K562 (cell line): ENCODE results near the gene PIEZO2. TPM values are rescaled to one million over a fixed set of nuclear protein-coding genes. Genes with fewer than 3 reads are reported as not detected.

Experiments
- ATAC-seq: fragments of 200-7000 bp; cut with Tn5 transposase; 3 replicates; pipeline ENCODE4 v1.9.1; 2020; ENCODE audit warnings: moderate library complexity
- BruUV-seq: library from RNA; stranded (reverse); fragments of 400-500 nt; replicated peaks from 2 replicates; lab custom pipeline; 2021; lab: Mats Ljungman, UMichigan
- CTCF ChIA-PET: fragments of 300-600 bp; formaldehyde crosslinking; extraction: SDS; loops from one replicate; lab custom pipeline; 2021; ENCODE audit warnings: low intra/inter-chr PET ratio; lab: Yijun Ruan, JAX
- POLR2A ChIA-PET: fragments of 300-600, 350-650 bp; sonication (Branson Sonifier 250); formaldehyde crosslinking; extraction: SDS; loops from one replicate; lab custom pipeline; 2021; ENCODE audit warnings: antibody characterized with exemption, inconsistent platforms; lab: Yijun Ruan, JAX
- DNase-seq, 4 experiments: peaks; one replicate each; pipeline versions ENCODE4 v3.0.0 to v3.0.0-alpha.2; 2011 to 2018; ENCODE audit warnings: low spot score in 3 of 4, mixed read lengths in 3 of 4; ENCODE audit errors: extremely low read depth in 1 of 4
- FAIRE-seq: peaks from 2 replicates; lab custom pipeline; 2011; peaks lifted over from hg19 to GRCh38; lab: Jason Lieb, UNC
- H2AFZ ChIP-seq: 2 replicates; pipeline ENCODE4 v1.6.0; 2011; ENCODE audit warnings: low read depth, low read length, control low read depth, inconsistent platforms
- H3K27ac ChIP-seq: fragments of 200-600 bp; 3 replicates; pipeline ENCODE4 v1.8.0; 2011; ENCODE audit warnings: low read depth, mild to moderate bottlenecking, control low read depth, inconsistent platforms, low read length, moderate library complexity, mixed read lengths; ENCODE audit errors: extremely low read depth
- H3K27me3 ChIP-seq, 2 experiments: fragments of 300-600 bp in 1 of 2; 2 replicates in 1 of 2; 3 replicates in 1 of 2; pipeline versions ENCODE4 v1.6.0 to v1.8.0; 2011; ENCODE audit warnings: inconsistent platforms in 2 of 2, low read length in 2 of 2, mild to moderate bottlenecking in 1 of 2, mixed read lengths in 1 of 2, moderate library complexity in 1 of 2; ENCODE audit not compliant: control insufficient read depth in 2 of 2, insufficient read depth in 2 of 2
- H3K36me3 ChIP-seq: fragments of 300-600 bp; 3 replicates; pipeline ENCODE4 v1.8.0; 2011; ENCODE audit warnings: mild to moderate bottlenecking, low read length, inconsistent platforms; ENCODE audit not compliant: control insufficient read depth, insufficient read depth
- H3K4me1 ChIP-seq, 2 experiments: fragments of 200-600 bp in 1 of 2; replicated peaks in 1 of 2; 2 replicates in 1 of 2; 3 replicates in 1 of 2; pipeline versions ENCODE4 v1.5.1 to v1.8.0; 2011; ENCODE audit warnings: inconsistent platforms in 2 of 2, low read length in 2 of 2, mild to moderate bottlenecking in 1 of 2, mixed read lengths in 1 of 2, moderate library complexity in 1 of 2; ENCODE audit not compliant: control insufficient read depth in 2 of 2, insufficient read depth in 2 of 2
- H3K4me2 ChIP-seq: 2 replicates; pipeline ENCODE4 v1.6.1; 2011; ENCODE audit warnings: low read length, control low read depth, inconsistent platforms, mixed read lengths; ENCODE audit not compliant: insufficient read depth
- H3K4me3 ChIP-seq: fragments of 200-600 bp; sonication (generic), shearing (Covaris generic); 2 replicates; pipeline ENCODE4 v1.5.1; 2016; ENCODE audit warnings: control low read depth, inconsistent platforms
- H3K79me2 ChIP-seq: fragments of 200-600 bp; 3 replicates; pipeline ENCODE4 v1.8.0; 2011; ENCODE audit warnings: low read length, inconsistent platforms; ENCODE audit not compliant: control insufficient read depth, insufficient read depth
- H3K9ac ChIP-seq, 2 experiments: 2 replicates each; pipeline versions ENCODE4 v1.6.0 to v1.6.1; 2011; ENCODE audit warnings: low read depth in 2 of 2, low read length in 2 of 2, control low read depth in 1 of 2, inconsistent platforms in 1 of 2, mild to moderate bottlenecking in 1 of 2, mixed read lengths in 1 of 2; ENCODE audit not compliant: insufficient read depth in 1 of 2
- H3K9me1 ChIP-seq: one replicate; pipeline ENCODE4 v1.6.0; 2011; ENCODE audit warnings: inconsistent platforms, mild to moderate bottlenecking, low read length, moderate library complexity; ENCODE audit not compliant: control insufficient read depth, insufficient read depth
- H3K9me3 ChIP-seq: replicated peaks from 2 replicates; pipeline ENCODE4 v1.5.1; 2011; ENCODE audit warnings: low read depth, low read length, inconsistent platforms; ENCODE audit not compliant: control insufficient read depth, insufficient read depth
- H4K20me1 ChIP-seq: replicated peaks from 2 replicates; pipeline ENCODE4 v1.6.1; 2011; ENCODE audit warnings: low read length, inconsistent platforms, mixed read lengths; ENCODE audit not compliant: control insufficient read depth, insufficient read depth
- ADNP ChIP-seq: fragments of 200-800 bp; sonication (Bioruptor generic); IDR thresholded peaks from 2 replicates; pipeline ENCODE4 v1.6.1; 2016; ENCODE audit warnings: missing genetic modification characterization, missing compliant biosample characterization
- CGGBP1 ChIP-seq: fragments of 250-450 bp; sonication (Bioruptor Pico); IDR thresholded peaks from 2 replicates; pipeline ENCODE4 v1.9.0; 2021; ENCODE audit warnings: mild to moderate bottlenecking
- GTF2E2 ChIP-seq: fragments of 200-800 bp; sonication (Bioruptor generic); IDR thresholded peaks from 2 replicates; pipeline ENCODE4 v1.6.1; 2016; ENCODE audit warnings: missing genetic modification characterization, missing compliant biosample characterization
- NFATC3 ChIP-seq: fragments of 450-650 bp; IDR thresholded peaks from 2 replicates; pipeline ENCODE4 v1.6.1; 2017; ENCODE audit warnings: mild to moderate bottlenecking
- PHF8 ChIP-seq: fragments of 200-600 bp; sonication (generic); IDR thresholded peaks from 2 replicates; pipeline ENCODE4 v1.6.1; 2012; ENCODE audit warnings: mixed run types, mild to moderate bottlenecking, inconsistent platforms, low read length, moderate library complexity, borderline replicate concordance
- RBBP5 ChIP-seq: fragments of 200-600 bp; sonication (generic); IDR thresholded peaks from 2 replicates; pipeline ENCODE4 v1.6.1; 2012; ENCODE audit warnings: borderline replicate concordance, mild to moderate bottlenecking, low read length, control low read depth, inconsistent platforms; ENCODE audit not compliant: insufficient read depth, poor library complexity, severe bottlenecking
- SIX5 ChIP-seq, 2 experiments: IDR thresholded peaks; 2 replicates each; pipeline ENCODE4 v1.6.1; 2011; ENCODE audit warnings: low read length in 2 of 2, borderline replicate concordance in 1 of 2, low read depth in 1 of 2, mild to moderate bottlenecking in 1 of 2, moderate library complexity in 1 of 2; ENCODE audit not compliant: insufficient read depth in 1 of 2
- XRCC3 ChIP-seq: fragments of 450-650 bp; IDR thresholded peaks from 2 replicates; pipeline ENCODE4 v1.6.1; 2017; ENCODE audit warnings: mild to moderate bottlenecking, moderate library complexity
- ZNF316 ChIP-seq: fragments of 450-650 bp; IDR thresholded peaks from 2 replicates; pipeline ENCODE4 v1.6.1; 2016
- ZNF561 ChIP-seq: fragments of 450-650 bp; formaldehyde crosslinking; conservative IDR thresholded peaks from 2 replicates; pipeline ENCODE4 v1.4.0; 2020; ENCODE audit warnings: mild to moderate bottlenecking, moderate library complexity
- WGBS: fragments of 100-300 bp; shearing (Covaris generic); methylation state at CpG from one replicate; pipeline ENCODE4 v1.1.6; 2016; ENCODE audit warnings: low coverage, mixed read lengths; ENCODE audit not compliant: insufficient coverage; ENCODE audit errors: missing lambda C conversion rate; 5-methylcytosine and 5-hydroxymethylcytosine counted together
- in situ Hi-C: fragments of 300-500 bp; cut with MboI; formaldehyde crosslinking; loops from 4 replicates; pipeline ENCODE4 v1.15.0; 2018; ENCODE audit warnings: inconsistent platforms, mixed read lengths
- intact Hi-C: fragments of 100-400 bp; cut with micrococcal nuclease; formaldehyde crosslinking; loops from 2 replicates; pipeline ENCODE4 v1.14.2; 2022
- polyA plus RNA-seq, 8 experiments: library from polyadenylated mRNA; depleted of rRNA in 4 of 8; stranded (reverse) in 5 of 8; unstranded in 3 of 8; fragments of >200 nt; fragmentation: Nextera tagmentation in 2 of 8; fragmentation: Illumina TruSeq in 1 of 8; extraction: Ambion mirVana in 2 of 8; extraction: Trizol in 1 of 8; gene quantifications; 2 replicates each; pipeline versions ENCODE4 v1.2.1 to v1.2.3, GENCODE V29; 2011 to 2014; ENCODE audit warnings: inconsistent platforms in 1 of 8, missing spikeins in 1 of 8
- total RNA-seq, 7 experiments: library from RNA; depleted of rRNA in 6 of 7; stranded (reverse); fragments of >200 nt in 6 of 7; fragmentation: Illumina TruSeq in 2 of 7; extraction: Trizol in 2 of 7; gene quantifications; 2 replicates each; pipeline versions ENCODE4 v1.2.1 to v1.2.3, GENCODE V29; 2011 to 2021; ENCODE audit warnings: low replicate concordance in 1 of 7
- TF ChIP-seq, protein P1 (sequence below): fragments of 450-650 bp; IDR thresholded peaks from 2 replicates; pipeline ENCODE4 v1.6.1; 2018; ENCODE audit not compliant: partially characterized antibody
- TF ChIP-seq, protein P2 (sequence below): fragments of 450-650 bp; formaldehyde crosslinking; IDR thresholded peaks from 2 replicates; pipeline ENCODE4 v1.4.0; 2022; ENCODE audit warnings: missing genetic modification characterization
- TF ChIP-seq, protein P3 (sequence below): fragments of 450-650 bp; IDR thresholded peaks from 2 replicates; pipeline ENCODE4 v1.6.1; 2016; ENCODE audit warnings: low read depth, mild to moderate bottlenecking, moderate library complexity

The PIEZO2 gene
- total and polyA plus RNA-seq, 9 of the 15 experiments (the other 6 are each of a cell fraction or from before 2014, with no cell fraction given): 0.54 to 4.1 (median 2.0) TPM

GRCh38 chr18:10928011-10928771 is 221.2 kb downstream of the PIEZO2 start (continued):
- no peak for TF ChIP-seq PHF8
- TF ChIP-seq XRCC3: no peak
- TF ChIP-seq GTF2E2: no peak

GRCh38 chr18:10927286-10927992 is 221.9 kb downstream of the PIEZO2 start:
- intact Hi-C loops (no loop called here), in situ Hi-C loops (no loop called here)
- Histone ChIP-seq H3K27ac (no peak overlapping the region), H3K27me3 (peaks cover 0 to 2% of the 10 kb centered on the region in 2 experiments; a peak in 3 of 5 replicates), H4K20me1 (no peaks in the 10 kb centered on the region), H3K9ac (no peak overlapping the region), H3K4me3 (no peak overlapping the region), H3K4me1 (no peaks in the 10 kb centered on the region), H3K4me2 (no peak overlapping the region), H3K9me3 (no peaks in the 10 kb centered on the region), H3K36me3 (no peaks in the 10 kb centered on the region), H3K79me2 (no peaks in the 10 kb centered on the region), H3K9me1 (no peaks in the 10 kb centered on the region), H2AFZ (no peak overlapping the region)
- CTCF ChIA-PET: no interaction called here
- ATAC-seq (no peak), DNase-seq (no peak), FAIRE-seq (no peak)
- POLR2A ChIA-PET: no interaction called here
- WGBS: 0% methylated on average over 12 of the region's 12 CpGs
- no TSS peak for BruUV-seq
- TF ChIP-seq SIX5 (IDR thresholded peaks at IDR 0.05; ENCODE audit: borderline replicate concordance in 1 of 2, insufficient read depth in 1 of 2, low read depth in 1 of 2, low read length in 2 of 2) (no peak), ADNP (tag) (no peak), RBBP5 (no peak), ZNF316 (no peak), CGGBP1 (no peak), NFATC3 (no peak), ZNF561 (CRISPR knock-in tag) (no peak)
- TF ChIP-seq, protein P1, sequence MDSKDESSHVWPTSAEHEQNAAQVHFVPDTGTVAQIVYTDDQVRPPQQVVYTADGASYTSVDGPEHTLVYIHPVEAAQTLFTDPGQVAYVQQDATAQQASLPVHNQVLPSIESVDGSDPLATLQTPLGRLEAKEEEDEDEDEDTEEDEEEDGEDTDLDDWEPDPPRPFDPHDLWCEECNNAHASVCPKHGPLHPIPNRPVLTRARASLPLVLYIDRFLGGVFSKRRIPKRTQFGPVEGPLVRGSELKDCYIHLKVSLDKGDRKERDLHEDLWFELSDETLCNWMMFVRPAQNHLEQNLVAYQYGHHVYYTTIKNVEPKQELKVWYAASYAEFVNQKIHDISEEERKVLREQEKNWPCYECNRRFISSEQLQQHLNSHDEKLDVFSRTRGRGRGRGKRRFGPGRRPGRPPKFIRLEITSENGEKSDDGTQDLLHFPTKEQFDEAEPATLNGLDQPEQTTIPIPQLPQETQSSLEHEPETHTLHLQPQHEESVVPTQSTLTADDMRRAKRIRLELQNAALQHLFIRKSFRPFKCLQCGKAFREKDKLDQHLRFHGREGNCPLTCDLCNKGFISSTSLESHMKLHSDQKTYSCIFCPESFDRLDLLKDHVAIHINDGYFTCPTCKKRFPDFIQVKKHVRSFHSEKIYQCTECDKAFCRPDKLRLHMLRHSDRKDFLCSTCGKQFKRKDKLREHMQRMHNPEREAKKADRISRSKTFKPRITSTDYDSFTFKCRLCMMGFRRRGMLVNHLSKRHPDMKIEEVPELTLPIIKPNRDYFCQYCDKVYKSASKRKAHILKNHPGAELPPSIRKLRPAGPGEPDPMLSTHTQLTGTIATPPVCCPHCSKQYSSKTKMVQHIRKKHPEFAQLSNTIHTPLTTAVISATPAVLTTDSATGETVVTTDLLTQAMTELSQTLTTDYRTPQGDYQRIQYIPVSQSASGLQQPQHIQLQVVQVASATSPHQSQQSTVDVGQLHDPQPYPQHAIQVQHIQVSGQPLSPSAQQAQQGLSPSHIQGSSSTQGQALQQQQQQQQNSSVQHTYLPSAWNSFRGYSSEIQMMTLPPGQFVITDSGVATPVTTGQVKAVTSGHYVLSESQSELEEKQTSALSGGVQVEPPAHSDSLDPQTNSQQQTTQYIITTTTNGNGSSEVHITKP: no peak
- TF ChIP-seq, protein P2, sequence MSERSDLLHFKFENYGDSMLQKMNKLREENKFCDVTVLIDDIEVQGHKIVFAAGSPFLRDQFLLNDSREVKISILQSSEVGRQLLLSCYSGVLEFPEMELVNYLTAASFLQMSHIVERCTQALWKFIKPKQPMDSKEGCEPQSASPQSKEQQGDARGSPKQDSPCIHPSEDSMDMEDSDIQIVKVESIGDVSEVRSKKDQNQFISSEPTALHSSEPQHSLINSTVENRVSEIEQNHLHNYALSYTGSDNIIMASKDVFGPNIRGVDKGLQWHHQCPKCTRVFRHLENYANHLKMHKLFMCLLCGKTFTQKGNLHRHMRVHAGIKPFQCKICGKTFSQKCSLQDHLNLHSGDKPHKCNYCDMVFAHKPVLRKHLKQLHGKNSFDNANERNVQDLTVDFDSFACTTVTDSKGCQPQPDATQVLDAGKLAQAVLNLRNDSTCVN (CRISPR knock-in tag): no peak
- TF ChIP-seq, protein P3, sequence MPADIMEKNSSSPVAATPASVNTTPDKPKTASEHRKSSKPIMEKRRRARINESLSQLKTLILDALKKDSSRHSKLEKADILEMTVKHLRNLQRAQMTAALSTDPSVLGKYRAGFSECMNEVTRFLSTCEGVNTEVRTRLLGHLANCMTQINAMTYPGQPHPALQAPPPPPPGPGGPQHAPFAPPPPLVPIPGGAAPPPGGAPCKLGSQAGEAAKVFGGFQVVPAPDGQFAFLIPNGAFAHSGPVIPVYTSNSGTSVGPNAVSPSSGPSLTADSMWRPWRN: no peak
